Measurements from ENCODE around the gene NRP2.

- TF ChIP-seq CTCF (conservative IDR thresholded peaks at IDR 0.05) (no peak), EZH2 (IDR thresholded peaks at IDR 0.05; ENCODE audit: low read depth) (no peak)
These were observed 118.5 kb downstream of the NRP2 start for GRCh38 chr2:205800773-205801172.

Data from PC-9 (cell line).